GM12874 (cell line): ENCODE data around the gene CBR4.
A peak's percentile ranks its signal among the peaks of the same experiment; 100 is the strongest.

Experiments
- TF ChIP-seq, protein P1 (sequence below): IDR thresholded peaks from 2 replicates; pipeline ENCODE4 v1.5.1; 2011; ENCODE audit warnings: low read depth, mild to moderate bottlenecking, control low read depth, low read length, moderate library complexity; ENCODE audit not compliant: insufficient read depth

Gene CBR4

DNA sequence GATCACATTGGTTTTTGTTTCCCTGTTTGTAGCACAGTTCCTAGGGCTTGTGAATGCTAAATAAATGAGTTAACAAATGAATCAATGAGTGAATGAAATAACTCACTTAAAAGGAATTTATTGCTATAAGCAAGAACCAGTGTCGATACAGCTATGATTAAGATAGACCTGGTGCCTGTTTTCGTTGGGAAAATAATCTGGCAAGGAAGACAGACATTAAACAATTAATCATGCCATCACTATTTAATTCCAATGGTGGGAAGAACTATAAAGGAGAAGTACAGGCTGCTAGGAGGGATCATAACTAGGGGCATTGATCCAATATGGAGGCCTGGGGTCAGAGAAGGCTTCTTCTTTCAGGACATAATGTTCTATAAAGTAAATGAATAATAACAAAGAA is 4.5 kb upstream of the CBR4 start:
- TF ChIP-seq, protein P1, sequence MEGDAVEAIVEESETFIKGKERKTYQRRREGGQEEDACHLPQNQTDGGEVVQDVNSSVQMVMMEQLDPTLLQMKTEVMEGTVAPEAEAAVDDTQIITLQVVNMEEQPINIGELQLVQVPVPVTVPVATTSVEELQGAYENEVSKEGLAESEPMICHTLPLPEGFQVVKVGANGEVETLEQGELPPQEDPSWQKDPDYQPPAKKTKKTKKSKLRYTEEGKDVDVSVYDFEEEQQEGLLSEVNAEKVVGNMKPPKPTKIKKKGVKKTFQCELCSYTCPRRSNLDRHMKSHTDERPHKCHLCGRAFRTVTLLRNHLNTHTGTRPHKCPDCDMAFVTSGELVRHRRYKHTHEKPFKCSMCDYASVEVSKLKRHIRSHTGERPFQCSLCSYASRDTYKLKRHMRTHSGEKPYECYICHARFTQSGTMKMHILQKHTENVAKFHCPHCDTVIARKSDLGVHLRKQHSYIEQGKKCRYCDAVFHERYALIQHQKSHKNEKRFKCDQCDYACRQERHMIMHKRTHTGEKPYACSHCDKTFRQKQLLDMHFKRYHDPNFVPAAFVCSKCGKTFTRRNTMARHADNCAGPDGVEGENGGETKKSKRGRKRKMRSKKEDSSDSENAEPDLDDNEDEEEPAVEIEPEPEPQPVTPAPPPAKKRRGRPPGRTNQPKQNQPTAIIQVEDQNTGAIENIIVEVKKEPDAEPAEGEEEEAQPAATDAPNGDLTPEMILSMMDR, result no peak

GRCh38 chr4:169013396-169013795 is 3.3 kb upstream of the CBR4 start:
- TF ChIP-seq, protein P1, result no peak

- TF ChIP-seq, protein P1, result no peak
Measured at GRCh38 chr4:169012049-169012448, 2.0 kb upstream of the CBR4 start.

DNA sequence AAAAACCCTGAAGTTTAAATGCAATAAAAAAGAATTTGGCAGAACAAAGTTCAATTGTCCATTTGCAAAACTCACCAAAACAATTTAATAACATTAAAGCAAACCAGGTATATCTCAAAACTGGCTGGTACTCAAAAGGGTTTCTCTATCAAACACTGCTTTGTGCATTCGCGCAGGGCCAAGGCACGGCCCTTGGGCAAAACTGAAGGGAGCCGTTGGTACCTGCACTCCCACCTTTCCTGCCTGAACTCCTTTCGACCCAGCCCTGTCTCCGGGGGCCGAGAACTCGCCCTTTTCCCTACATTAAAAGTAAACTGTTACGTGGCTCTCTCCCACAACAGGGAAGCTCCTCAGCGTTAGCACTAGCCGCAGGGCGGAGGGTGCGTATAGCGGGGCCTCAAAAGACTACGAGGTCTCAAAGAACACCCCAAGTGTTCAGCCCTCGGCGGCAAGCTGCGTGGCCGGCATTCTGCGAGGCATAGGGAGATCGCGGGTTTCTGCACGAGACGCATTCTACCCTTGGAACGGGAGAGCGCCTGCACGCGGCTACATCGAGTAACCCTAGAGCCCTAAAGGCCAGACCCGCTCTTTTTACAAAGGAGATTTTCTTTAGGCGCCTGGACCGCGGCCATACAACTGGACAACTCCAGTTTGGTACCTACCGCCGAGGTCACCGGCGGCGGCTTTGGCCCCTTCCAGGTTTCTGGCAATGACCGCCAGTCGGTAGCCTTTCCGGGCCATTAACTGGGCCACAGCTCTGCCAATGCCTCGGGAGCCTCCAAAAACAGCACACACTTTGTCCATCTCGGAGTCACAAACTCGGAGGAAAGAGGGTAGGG is 550 bp downstream of the CBR4 start:
- TF ChIP-seq, protein P1, result peak; percentile 47

- TF ChIP-seq, protein P1, result no peak
Measured at GRCh38 chr4:169005453-169006099, 4.5 kb downstream of the CBR4 start.

DNA sequence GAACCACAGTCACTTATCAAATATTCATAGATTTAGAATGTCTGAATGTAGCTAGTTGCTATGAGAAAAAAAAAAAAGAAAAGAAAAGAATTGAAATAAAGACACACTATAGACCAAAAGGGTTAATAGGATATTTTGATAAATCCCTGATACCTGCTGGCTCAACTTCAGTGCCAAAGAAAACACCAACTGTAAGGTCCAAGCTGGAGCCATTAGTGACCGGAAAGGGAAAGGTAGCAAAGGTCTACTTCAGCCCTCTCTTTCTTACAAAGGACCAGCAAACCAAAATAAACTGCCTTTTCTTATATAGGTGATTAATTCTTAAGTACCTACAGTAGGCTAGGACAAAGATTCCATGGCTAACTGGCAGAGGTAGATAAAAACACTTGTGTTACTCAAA is 9.7 kb downstream of the CBR4 start:
- TF ChIP-seq, protein P1, result no peak

GRCh38 chr4:168999809-169000208 is 10.2 kb downstream of the CBR4 start:
- TF ChIP-seq, protein P1, result no peak
